ENCODE measurements around the gene KIF16B. TPM values are rescaled to one million over a fixed set of nuclear protein-coding genes. Genes with fewer than 3 reads are reported as not detected.

KIF16B gene
- total RNA-seq, 6 donors from 2014 or later, result 18.4 to 114 (median 26.3) TPM

DNA sequence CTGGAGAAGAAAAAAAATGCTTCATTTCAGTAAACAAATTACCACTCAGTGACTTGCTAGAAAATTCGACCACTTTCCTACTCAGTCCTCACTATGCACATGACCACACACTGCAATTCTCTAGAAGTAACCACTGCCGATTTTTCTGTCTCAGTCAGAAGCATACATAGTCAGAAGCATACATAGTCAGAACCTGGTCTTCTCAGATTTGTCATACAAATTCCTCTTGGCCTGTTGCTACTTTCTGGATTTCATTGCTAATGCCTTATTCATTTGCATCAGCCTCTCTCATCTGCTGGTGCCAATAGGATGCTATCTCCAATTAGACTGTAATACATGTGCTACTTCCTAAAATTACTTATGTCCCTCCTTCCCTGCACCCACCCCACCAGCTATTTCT lies 10.2 kb upstream of the KIF16B start:
- no peaks in the 10 kb centered on the region for H3K9me3 ChIP-seq
- TF ChIP-seq POLR2AphosphoS5 (IDR thresholded peaks at IDR 0.05) (no peak), POLR2A (IDR thresholded peaks at IDR 0.05) (no peak), EP300 (IDR thresholded peaks at IDR 0.05) (no peak)
- TF ChIP-seq, protein P1, sequence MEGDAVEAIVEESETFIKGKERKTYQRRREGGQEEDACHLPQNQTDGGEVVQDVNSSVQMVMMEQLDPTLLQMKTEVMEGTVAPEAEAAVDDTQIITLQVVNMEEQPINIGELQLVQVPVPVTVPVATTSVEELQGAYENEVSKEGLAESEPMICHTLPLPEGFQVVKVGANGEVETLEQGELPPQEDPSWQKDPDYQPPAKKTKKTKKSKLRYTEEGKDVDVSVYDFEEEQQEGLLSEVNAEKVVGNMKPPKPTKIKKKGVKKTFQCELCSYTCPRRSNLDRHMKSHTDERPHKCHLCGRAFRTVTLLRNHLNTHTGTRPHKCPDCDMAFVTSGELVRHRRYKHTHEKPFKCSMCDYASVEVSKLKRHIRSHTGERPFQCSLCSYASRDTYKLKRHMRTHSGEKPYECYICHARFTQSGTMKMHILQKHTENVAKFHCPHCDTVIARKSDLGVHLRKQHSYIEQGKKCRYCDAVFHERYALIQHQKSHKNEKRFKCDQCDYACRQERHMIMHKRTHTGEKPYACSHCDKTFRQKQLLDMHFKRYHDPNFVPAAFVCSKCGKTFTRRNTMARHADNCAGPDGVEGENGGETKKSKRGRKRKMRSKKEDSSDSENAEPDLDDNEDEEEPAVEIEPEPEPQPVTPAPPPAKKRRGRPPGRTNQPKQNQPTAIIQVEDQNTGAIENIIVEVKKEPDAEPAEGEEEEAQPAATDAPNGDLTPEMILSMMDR (IDR thresholded peaks at IDR 0.05), result no peak
- no peak overlapping the region for H3K27ac ChIP-seq
- no peaks in the 10 kb centered on the region for H3K36me3 ChIP-seq
- DNase-seq, result no peak
- no peak overlapping the region for H3K4me3 ChIP-seq
- no peak for ATAC-seq (ENCODE audit: low FRiP score in 2 of 2)
- WGBS, 2 donors, result 51 to 79% methylated on average over 2 of the region's 2 CpGs
- no peaks in the 10 kb centered on the region for H3K27me3 ChIP-seq
- peaks cover 0 to 9% (median 0%) of the 10 kb centered on the region in 4 donors for H3K4me1 ChIP-seq

DNA sequence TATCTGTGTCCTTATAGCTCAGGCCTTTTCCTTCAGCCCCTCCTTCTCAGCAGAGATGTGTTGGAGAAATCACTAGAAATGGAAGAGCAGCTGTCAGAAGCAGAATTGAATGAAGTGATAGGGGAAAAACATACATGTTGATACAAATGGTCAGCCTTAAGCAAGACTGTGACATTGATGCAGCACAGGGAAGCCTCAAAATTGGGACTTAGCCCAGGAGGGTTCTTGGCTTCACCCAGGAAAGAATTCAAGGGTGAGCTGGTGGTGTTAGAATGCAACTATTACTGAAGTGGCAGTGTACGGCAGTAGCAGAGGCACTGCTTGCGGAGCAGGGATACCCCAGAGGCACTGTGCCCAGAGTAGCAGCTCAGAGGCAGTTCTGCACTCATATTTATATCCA lies 8.0 kb upstream of the KIF16B start:
- Histone ChIP-seq H3K4me3 (no peak overlapping the region), H3K36me3 (no peaks in the 10 kb centered on the region), H3K4me1 (peaks cover 0 to 9% (median 0%) of the 10 kb centered on the region in 4 donors), H3K9me3 (no peaks in the 10 kb centered on the region), H3K27me3 (no peaks in the 10 kb centered on the region), H3K27ac (no peak overlapping the region)
- TF ChIP-seq EP300 (IDR thresholded peaks at IDR 0.05) (no peak), POLR2AphosphoS5 (IDR thresholded peaks at IDR 0.05) (no peak), POLR2A (IDR thresholded peaks at IDR 0.05) (no peak)
- TF ChIP-seq, protein P1 (IDR thresholded peaks at IDR 0.05), result no peak
- no peak for ATAC-seq (ENCODE audit: low FRiP score in 2 of 2)
- DNase-seq, result no peak
- WGBS, 2 donors, result 67 to 86% methylated on average over 2 of the region's 2 CpGs

DNA sequence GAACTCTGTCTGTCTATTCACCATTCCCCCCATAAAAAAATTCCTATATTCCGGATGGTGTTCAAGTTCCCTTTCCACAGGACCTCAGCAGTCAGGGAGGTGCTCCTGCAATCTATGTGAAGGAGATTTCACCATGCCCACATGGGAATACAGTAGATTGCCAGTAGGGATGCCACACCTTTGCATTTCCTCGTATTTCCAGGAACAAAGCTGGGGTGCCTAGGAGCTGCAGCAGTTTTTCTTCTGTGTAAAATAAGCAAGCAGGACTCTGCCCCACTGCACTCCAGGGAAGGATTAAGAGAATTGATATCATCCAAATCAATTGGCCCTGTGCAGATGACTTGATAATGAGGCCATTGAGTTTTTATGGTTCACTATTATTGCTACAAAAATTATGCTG lies 7.4 kb upstream of the KIF16B start:
- no peaks in the 10 kb centered on the region for H3K36me3 ChIP-seq
- H3K4me1 ChIP-seq, result peaks cover under 1 to 10% (median 1%) of the 10 kb centered on the region in 4 donors
- TF ChIP-seq POLR2A (IDR thresholded peaks at IDR 0.05), result no peak
- TF ChIP-seq POLR2AphosphoS5 (IDR thresholded peaks at IDR 0.05), result no peak
- TF ChIP-seq, protein P1 (IDR thresholded peaks at IDR 0.05), result no peak
- no peak for TF ChIP-seq EP300 (IDR thresholded peaks at IDR 0.05)
- H3K9me3 ChIP-seq, result no peaks in the 10 kb centered on the region
- H3K27me3 ChIP-seq, result no peaks in the 10 kb centered on the region
- ATAC-seq (ENCODE audit: low FRiP score in 2 of 2) (no peak), DNase-seq (no peak)
- H3K4me3 ChIP-seq, result no peak overlapping the region
- WGBS, 2 donors, result 71 to 73% methylated on average over 1 to 2 of the region's 2 CpGs
- no peak overlapping the region for H3K27ac ChIP-seq

DNA sequence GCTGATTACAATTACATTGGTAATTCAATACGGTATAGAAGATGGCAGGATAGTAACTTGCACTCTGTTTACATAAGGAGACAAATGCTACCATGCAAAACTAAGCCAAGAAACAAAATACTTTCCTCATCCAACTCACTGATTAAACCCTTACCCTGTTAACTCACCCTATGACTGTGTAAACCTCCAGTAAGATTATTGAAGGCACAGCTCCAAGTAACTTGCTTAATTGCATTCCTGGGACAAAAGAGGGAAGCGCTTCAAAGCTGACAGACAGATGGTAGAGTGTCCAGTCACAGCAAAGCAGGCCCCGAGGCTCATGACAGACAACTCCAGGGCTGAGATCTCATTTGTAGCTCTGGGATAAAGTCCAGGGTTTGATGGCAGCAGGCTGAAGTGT lies 6.9 kb upstream of the KIF16B start:
- no peak for DNase-seq
- H3K4me1 ChIP-seq, result peaks cover 5 to 12% (median 6%) of the 10 kb centered on the region in 4 donors
- 47 to 55% methylated on average over 3 of the region's 3 CpGs for WGBS, 2 donors
- H3K9me3 ChIP-seq, result no peaks in the 10 kb centered on the region
- no peaks in the 10 kb centered on the region for H3K27me3 ChIP-seq
- no peak for TF ChIP-seq POLR2A (IDR thresholded peaks at IDR 0.05)
- no peak for TF ChIP-seq POLR2AphosphoS5 (IDR thresholded peaks at IDR 0.05)
- no peak for TF ChIP-seq EP300 (IDR thresholded peaks at IDR 0.05)
- TF ChIP-seq, protein P1 (IDR thresholded peaks at IDR 0.05), result no peak
- no peak overlapping the region for H3K4me3 ChIP-seq
- no peaks in the 10 kb centered on the region for H3K36me3 ChIP-seq
- H3K27ac ChIP-seq, result no peak overlapping the region
- peak; percentile 70 for ATAC-seq (ENCODE audit: low FRiP score in 2 of 2)

DNA sequence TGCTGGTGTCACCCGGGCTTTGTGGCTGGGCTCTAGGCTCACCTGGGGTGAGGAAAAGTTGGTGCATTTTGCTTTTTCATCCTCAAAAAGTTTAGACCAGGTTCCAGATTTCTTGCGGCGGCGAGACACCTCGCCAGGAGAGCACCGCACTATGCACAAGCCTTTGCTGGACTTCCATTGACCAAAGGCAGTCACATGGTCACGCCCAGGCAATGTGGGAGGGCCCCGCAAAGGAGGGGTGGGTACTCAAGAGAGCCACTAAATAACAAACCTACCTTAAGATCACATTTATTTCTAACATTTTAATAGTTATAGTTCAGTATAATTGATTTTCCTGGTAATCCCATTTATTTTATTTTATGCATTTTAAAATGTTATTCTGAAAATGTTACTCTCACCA lies 3.0 kb upstream of the KIF16B start:
- Histone ChIP-seq H3K9me3 (no peaks in the 10 kb centered on the region), H3K36me3 (no peaks in the 10 kb centered on the region), H3K27ac (no peak overlapping the region), H3K4me1 (peaks cover 11 to 42% (median 33%) of the 10 kb centered on the region in 4 donors), H3K4me3 (no peak overlapping the region), H3K27me3 (no peaks in the 10 kb centered on the region)
- no peak for TF ChIP-seq POLR2AphosphoS5 (IDR thresholded peaks at IDR 0.05)
- no peak for TF ChIP-seq EP300 (IDR thresholded peaks at IDR 0.05)
- TF ChIP-seq, protein P1 (IDR thresholded peaks at IDR 0.05), result no peak
- no peak for TF ChIP-seq POLR2A (IDR thresholded peaks at IDR 0.05)
- ATAC-seq (ENCODE audit: low FRiP score in 2 of 2) (no peak), DNase-seq (no peak)
- WGBS, 2 donors, result 96% methylated on average over 8 of the region's 8 CpGs
